ENCODE results near the gene SDCBP2.
"Not testable (repeated sequence)": the region's sequence is repeated elsewhere in the genome, so short reads cannot be mapped to it uniquely, and the experiment has no call there.

The SDCBP2 gene

DNA sequence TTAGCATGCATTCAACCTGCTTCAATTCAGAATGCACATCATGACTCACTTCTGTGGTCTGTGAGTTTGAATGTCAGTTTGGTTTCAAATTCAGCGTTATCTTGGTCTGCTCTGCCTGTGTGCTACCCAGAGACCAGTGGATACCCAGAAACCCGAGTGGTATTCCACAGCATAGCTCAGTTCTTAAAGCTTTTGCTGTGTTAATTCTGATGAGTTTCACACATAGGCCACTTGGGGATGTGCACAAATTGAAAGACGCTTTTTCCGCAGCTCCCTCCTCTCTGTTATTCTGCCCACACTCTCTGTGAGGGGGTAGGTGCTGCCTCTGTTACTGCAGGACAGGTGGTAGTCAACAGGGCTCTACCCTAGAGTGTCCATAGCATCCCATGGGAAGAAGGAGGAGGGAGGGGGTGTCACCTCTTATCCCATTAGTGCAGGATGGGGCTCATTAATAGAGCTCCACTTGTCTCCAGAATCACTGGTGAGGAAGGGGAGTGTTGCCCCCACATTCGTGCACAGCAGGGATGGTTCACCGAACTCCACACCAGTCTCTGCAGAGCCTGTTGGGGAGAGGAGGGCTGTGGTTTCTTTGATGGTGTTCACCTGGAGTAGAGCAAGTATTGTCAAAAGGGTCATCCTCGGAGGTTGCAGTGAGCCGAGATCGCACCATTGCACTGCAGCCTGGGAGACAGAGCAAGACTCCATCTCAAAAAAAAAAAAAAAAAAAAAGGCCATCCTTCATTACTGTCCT, 29.2 kb upstream of the SDCBP2 start:
- DNase-seq: no peak

DNA sequence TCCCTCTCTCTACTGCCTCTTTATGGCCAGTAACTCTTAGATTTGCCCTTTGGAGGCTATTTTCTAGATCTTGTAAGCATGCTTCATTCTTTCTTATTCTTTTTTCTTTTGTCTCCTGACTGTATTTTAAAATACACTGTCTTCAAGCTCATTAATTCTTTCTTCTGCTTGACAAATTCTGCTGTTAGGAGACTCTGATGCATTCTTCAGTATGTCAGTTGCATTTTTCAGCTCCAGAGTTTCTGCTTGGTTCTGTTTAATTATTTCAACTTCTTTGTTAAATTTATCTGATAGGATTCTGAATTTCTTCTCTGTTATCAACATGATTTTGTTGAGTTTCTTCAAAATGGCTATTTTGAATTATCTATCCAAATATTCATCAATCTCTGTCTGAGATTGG, 25.0 kb upstream of the SDCBP2 start:
- DNase-seq: no peak

DNA sequence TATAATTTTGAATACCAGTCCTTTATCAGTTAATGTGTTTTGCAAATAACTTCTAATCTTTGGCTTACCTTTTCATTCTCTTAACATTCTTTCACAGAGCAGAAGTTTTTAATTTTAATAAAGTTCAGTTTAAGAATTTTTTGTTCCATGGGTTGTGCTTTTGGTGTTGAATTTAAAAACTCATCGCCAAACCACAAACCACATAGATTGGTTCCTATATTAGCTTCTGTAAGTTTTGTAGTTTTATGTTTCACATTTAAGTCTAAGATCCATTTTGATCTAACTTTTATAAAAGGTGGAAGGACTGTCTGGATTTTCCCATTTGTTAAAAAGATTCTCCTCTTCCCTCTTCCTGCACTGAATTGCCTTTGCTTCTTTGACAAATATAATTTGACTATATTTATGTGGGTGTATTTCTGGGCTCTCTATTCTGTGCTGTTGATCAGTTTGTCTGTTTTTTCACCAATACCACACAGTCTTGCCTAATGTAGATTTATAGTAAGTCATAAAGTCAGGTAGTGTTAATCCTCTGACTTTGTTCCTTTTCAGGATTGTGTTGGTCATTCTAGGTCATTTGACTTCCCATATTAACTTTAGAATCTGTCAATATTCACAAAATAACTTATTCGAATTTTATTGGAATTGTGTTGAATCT, 17.5 kb upstream of the SDCBP2 start:
- no peak for DNase-seq

DNA sequence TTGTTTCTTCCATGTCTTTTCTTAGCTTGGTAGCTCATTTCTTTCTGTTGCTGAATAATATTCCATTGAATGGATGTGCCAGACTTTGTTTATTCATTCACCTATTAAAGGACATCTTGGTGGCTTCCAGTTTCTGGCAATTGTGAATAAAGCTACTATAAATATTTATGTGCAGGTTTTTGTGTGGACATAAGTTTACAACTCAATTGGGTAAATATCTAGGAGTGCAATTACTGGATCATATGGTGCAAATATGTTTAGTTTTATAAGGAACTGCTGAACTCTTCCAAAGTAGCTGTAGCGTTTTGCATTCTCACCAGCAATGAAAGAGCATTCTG, 16.8 kb upstream of the SDCBP2 start:
- DNase-seq: no peak

DNA sequence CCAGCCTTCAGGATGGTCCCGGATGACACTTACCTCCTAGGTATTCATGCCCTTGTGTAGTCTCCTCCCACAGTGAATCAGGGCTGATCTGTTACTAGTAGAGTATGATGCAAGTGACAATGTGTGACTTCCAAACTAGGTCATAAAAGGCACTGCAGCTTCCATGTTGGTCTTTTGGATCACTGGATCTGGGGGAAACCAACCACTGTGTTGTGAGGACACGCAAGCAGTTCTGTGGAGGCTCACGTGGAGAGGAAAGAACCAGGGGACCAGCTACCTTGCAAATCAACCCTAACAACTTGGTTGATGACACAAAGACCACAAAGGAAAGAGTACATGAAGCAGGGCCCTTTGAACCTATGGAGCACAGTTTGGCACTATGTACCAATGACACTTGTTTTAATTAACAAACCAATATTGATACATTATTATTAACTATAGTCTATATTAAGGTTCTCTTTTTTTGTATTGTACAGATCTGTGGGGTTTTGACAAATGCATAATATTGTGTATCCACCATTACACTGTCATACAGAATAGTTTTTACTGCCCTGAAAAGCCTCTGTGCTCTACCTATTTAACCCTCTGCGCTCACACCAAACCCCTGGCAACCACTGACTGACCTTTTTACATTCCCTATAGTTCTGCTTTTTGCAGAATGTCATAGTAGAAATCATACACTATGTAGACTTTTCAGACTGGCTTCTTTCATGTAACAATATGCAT, 16.3 kb upstream of the SDCBP2 start:
- no peak for DNase-seq

DNA sequence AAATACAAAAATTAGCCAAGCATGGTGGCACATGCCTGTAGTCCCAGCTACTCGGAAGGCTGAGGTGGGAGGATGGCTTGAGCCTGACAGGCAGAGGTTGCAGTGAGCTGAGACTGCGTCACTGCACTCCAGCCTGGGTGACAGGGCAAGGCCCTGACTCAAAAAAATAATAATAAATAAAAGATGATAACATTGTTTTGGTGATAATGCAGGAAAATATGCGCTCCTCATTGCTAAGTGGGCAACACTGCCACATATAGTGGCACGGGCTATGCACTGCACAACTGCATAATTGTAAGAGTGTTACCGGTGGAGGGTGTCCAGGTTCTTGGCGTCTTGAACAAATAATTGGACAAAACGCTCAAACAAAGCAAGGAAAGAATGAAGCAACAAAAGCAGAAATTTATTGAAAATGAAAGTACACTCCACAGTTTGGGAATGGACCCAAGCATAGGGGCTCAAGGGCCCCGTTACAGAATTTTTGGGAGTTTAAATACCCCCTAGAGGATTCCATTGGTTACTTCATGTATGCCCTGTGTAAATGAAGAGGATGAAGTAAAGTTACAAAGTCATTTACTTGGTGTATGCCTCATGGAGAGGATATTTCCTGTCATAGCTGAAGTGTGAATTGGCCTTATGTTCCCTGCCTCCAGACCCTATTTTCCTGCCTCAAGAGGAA, 14.6 kb upstream of the SDCBP2 start:
- DNase-seq: not testable (repeated sequence)

DNA sequence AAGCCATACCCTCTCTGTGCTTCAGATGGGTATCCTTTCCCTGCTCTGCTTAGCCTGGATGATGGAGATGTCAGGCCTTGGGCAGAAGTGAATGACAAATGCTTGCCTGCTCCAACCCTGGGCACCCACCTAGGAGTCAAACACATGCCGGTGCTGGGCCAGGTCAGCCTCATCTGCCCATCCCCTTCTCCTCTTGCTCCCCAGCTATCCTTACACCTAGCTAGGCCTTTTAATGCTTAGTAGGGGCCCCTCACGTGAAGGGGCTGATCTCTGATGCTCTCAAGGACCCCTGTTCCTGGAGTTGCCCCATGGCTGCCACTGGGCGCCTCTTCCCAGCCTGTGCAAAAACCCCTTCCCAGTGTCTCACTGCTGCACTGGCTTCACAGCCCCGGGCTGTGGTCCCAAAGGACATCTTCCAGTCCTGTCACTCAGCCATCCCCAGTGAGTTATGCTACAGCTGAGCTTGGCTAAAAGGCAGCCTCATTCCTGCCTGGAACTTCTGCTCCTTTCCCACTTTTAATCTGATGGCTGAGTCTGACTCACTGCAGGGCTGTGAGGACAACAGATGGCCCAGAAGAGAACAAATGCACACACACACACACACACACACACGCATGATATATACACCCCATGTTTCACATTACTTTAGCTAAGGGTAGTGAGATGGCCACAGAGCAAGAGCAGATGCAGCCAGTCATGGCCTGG, 12.8 kb upstream of the SDCBP2 start:
- DNase-seq: no peak

DNA sequence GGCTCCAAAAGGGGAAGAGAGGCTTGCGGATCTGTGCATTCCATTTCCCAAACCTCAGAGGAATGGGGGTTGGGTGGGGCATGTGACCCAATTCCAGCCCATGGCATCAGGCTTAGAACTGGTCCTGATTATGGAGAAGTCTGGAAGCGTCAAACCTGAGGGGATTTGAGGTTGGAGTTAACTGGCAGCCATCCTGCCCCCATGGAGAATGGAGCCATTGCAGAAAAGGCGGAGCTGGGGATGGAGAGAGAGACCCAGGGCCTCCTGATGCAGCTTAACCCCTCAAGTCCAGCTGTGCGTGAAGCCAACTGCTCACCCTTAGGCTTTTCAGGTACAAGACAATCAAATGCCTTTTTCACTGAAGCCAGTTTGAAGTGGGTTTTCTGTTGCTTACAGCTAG, 9.9 kb upstream of the SDCBP2 start:
- DNase-seq: no peak

DNA sequence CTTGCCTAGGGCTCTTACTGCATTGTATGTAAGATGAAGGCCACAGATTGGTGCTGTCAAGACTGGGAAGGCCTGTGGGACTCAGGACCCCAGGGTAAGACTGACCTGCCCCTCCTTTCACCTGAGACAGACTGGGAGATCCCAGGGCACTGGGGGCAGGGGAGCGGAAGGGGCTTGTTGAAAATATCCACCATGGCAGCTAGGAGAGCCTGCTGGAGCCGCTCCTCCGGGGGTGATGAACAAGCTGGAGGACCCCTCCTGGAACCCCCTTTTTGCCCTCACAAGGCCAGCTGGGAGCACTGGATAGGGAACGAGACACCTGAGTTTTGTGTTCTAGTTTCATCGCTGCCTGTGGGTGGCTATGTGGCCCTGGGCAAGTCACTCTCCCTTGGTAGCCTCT, 9.2 kb upstream of the SDCBP2 start:
- no peak for DNase-seq

DNA sequence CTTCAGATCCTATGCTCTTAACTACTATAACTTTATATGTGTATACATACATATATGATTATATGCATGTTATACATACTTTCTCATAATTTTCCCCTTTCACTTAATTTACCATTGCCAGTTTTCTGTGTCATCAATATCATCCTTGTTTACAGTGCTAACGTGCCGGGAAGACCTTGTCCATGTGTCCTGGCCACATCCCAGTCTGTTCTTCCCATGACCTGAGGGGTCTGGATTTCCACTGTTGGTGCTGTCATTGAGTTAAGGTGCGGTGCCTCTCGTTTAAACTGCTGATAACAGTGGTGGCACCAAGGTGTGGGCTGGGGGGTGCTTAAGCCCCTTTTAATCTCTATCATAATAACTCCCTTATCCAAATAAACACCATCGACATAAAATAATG, 8.5 kb upstream of the SDCBP2 start:
- no peak for DNase-seq

DNA sequence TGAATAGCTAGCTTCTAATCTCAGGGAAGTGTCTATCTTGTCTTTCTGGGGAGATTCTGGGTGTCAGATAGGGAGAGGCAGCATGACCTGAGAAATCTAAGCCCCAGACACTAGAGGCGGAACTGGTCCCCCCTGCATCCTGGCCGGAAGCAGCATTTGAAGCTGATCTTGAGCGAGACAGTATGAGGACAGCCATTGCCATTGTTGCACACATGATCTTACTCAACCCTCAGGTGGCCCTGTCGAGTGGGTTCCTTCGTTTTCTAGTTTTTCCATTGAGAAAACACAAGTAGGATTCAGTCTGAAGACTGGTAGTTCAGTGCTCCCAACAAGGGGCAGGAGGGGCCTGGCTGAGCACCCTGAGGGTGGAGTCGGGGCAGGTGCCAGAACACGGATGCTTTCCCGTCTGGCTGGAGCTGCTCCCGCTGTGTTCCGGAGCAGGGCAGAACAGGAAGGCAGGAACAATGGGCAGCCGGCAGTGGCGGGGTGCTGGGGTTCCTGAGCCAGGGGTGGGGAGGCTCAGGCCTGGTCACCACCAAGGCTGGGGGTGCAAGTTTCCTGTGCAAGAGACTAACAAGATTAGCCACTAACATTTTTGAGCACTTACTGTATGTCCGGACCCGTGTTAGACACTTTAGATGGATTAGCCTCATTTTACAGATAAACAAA, 7.9 kb upstream of the SDCBP2 start:
- DNase-seq: no peak

DNA sequence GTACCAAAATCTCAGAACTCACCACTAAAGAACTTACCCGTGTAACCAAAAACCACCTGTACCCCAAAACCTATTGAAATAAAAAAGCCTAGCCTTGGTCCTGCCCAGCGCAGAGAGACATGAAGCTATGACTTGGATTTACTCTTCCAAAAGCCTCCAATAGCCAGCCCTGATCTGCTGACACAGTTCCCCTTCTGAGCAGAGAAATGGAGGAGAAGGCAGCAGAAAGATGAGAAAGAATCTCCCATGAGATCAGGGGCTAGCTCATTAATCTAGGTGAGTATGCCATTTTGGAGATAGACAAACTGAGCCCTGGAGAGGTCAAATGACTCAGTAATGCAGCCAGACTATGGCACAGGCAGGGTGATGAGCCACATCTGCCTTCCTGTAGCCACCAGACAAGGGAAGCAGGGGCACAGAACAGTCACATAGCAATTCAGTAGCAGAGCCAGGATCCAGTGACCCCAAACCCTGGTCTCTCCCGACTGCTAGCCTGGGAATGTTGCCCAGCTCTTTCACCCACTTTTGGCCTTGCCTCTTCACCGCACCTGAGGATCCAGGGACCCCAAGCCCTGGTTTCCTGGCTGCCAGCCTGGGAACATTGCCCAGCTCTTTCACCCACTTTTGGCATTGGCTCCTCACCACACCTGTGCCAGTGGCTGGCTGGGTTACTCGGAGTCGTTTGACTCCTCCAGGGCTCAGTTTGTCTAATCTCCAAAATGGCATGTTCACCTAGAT, 7.2 kb upstream of the SDCBP2 start:
- DNase-seq: no peak

DNA sequence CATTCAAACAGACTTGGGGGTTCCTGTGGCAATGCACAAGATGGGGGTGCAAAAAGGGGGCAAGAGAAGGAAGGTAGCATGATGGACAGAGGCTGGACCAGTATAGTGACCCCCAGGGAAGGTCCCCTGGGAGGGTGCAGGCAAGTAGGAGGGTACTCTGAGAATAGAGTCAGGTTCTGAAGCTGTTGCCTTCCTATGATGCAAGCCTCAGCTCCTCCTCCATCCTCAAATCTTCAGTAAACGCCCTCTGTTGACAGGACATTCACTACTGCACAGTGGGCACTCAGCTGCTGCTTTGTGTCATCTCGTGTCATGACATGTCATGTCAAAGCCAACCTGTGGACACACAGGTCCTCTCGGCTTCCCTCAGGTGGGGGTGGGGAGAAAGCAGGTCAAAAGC, 5.8 kb upstream of the SDCBP2 start:
- no peak for DNase-seq

DNA sequence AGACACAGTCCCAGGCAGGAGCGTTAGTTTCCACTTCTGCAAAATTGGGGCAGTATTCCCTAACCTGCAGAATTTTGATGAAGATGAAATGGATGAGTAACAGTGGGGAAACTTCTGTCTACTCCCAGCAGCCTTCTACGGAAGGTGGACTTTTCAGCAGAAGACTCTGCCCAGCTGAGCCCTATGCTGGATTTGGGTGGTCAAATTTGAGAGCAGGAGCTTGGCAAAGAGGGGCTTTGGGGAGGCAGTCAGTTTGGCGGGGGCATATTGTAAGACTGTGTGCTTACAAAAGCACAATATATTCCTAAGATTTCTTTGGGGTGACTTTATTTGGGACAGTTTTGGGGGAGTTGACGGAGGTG, 5.4 kb upstream of the SDCBP2 start:
- DNase-seq: no peak

DNA sequence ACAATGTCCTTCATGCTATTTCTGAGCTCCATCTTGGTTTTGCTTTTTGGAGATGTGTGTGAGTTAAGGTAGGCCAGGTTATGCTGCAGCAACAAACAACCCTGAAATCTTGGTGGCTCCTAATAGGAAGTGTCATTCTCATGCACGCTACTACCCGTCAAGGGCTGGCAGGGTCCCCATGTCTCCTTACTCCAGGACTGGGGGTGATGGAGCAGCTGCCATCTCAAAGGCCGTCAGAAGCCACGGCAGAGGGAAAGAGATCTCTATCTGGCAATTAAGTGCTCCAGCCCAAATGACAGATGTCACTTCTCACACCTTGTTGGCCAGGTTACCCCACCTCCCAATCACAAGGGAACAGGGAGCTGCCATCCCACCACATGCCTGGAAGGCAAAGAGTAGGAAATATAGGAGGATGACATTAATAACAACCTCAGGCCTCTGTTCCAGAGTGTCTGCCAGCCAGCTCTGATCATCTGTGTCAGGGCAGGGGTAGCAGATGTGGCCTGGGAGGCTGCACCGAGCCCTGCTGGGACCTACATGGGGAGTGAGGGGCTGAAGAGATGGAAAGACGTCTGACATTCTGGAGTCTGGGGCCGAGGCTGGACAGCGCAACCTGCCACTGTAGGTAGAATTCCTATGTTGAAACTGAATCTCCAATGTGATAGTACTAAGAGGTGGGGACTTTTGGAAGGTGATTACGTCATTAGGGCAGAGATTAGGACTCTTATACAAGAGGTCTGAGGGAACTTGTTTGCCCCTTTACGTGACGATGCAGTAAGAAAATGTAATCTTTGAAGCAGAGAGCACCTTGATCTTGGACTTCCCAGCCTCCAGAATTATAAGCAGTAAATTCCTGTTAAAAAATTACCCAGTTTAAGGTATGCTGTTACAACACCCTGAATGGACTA, 4.8 kb upstream of the SDCBP2 start:
- DNase-seq: no peak

DNA sequence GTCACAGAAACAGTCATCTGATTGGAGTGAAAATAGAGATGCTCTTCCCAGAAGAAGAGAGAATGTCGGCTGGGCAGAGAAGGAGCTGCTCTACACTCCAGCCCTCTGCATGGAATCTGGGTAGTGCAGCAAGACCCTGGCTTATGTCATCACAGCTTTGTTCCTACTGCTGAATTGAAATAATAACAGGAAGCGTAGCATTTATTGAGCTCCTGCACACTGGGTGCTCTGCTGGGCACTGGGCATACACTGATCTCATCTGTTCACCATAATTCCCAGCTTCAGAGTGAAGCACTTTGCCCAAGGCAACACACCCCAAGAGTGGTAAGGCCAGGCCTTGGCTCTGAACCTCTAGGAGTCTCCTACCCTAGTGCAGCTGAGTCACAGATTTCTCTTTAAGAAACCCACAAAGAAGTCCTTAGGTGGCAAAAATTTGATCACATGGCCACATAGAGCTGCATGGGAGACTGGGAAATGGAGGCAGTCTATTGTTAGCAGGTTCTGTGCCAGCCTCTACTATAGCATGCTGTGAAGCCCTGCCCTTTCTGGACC, 3.9 kb upstream of the SDCBP2 start:
- no peak for DNase-seq

DNA sequence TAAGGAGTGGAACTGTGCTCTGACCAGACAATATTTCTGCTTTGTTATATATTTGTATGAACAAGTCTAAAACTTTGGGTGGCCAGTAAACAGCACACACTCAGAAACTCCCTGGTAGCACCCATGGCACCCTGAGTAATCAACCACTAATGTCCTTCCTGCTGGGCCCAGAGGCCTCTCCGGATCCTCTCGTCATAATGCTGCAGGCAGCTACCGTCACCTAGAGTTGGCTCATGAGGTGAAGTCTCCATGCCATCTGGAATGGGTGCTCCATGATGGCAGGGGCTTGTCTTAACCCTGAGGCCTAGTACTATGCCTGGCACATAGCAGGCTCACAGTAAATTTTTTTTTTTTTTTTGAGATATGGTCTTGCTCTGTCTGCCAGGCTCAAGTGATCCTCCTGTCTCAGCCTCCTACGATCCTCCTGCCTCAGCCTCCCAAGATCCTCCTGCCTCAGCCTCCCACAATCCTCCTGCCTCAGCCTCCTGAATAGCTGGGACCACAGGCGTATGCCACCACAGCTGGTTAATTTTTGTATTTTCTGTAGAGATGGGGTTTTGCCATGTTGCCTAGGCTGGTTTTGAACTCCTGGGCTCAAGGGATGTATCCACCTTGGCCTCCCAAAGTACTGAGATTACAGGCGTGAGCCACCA, 3.0 kb upstream of the SDCBP2 start:
- DNase-seq: no peak

DNA sequence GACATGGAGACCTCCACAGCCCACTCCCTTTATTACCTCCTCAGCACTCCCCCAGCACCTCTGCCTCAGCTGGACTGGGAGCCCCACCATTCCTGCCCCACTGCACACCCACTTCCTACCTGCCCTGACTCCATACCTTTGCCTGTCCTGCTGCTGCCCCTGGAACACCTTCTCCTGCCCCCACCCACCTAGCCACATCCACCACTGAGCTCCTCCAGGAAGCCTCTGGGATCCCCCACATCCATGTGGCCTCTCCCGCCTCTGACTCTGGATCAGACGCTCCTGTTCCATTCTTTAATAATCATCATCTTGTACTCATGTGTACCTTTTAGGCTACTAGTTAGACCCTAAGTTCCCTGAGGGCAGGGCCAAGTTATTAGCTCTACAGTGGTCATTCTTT, 2.2 kb upstream of the SDCBP2 start:
- no peak for DNase-seq

DNA sequence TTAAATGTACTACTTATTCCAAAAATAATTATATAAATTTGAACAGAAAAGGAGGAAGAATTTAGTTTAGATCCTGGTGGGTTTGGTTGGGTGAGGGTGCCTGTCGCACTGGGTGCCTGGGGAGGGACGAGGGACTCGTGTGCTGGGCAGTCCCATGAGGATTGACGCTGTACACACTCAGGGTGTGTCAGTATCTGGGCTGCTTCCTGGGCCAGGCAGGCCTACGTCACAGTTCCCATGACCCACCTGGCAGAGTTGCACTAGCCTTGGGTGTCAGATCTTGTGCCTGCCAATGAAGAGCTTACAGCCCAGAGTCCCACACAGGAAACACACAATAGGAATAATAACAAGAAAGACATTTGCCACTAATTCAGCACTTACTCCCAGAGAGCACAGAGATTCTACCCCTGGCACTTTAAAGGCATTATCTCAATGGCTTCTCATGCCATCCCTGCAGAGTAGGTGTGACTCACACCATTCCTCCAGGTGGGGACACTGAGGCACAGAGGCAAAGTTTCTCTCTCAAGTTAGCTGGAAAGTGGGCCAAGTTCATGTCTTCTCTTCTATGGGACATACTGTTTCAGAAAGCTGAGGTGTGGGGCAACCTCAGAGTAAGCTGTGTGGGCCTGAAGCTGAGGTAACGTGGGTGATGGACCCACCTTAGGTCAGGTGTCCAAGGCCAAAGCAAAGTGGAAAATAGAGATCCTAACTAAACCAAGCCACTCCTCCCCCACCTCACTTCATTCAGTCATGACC, 1.3 kb upstream of the SDCBP2 start:
- no peak for DNase-seq
